Body of pancreas (tissue), 4 donors: ENCODE results near the gene KDM2B. TPM values are rescaled to one million over a fixed set of nuclear protein-coding genes. Genes with fewer than 3 reads are reported as not detected.

ENCODE experiments used
- ATAC-seq: fragments of 150-250 bp; one replicate; pipeline ENCODE4 v1.9.1; 2016
- DNase-seq, 4 donors: peaks; one replicate each; pipeline ENCODE4 v3.0.0-alpha.2; 2019
- H3K27ac ChIP-seq, 4 donors: fragments of 200-600 bp; sonication (generic); 1 replicate in 3 of 4; 2 replicates in 1 of 4; pipeline versions ENCODE4 v1.5.1 to v1.6.1; 2016 to 2019; ENCODE audit warnings: mild to moderate bottlenecking in 1 of 4, mixed read lengths in 1 of 4, moderate library complexity in 1 of 4
- H3K27me3 ChIP-seq, 2 donors: fragments of 200-600 bp; sonication (generic); one replicate each; pipeline ENCODE4 v1.6.0; 2016; ENCODE audit warnings: mild to moderate bottlenecking in 1 of 2
- H3K36me3 ChIP-seq, 2 donors: fragments of 200-600 bp; sonication (generic); replicated peaks in 1 of 2; 2 replicates each; pipeline ENCODE4 v1.5.1; 2016; ENCODE audit warnings: low read depth in 2 of 2; ENCODE audit not compliant: insufficient read depth in 1 of 2
- H3K4me1 ChIP-seq: fragments of 200-600 bp; sonication (generic); one replicate; pipeline ENCODE4 v1.6.0; 2016
- H3K4me3 ChIP-seq, 2 donors: fragments of 200-600 bp; sonication (generic); 1 replicate in 1 of 2; 2 replicates in 1 of 2; pipeline ENCODE4 v1.5.1; 2016 to 2019
- H3K9me3 ChIP-seq, 3 donors: fragments of 200-600 bp; sonication (generic); 1 replicate in 2 of 3; 2 replicates in 1 of 3; pipeline ENCODE4 v1.5.1; 2016
- POLR2A ChIP-seq, 3 donors: fragments of 450-650 bp; IDR thresholded peaks; one replicate each; pipeline ENCODE4 v1.6.1; 2016; ENCODE audit warnings: antibody characterized with exemption in 3 of 3, mild to moderate bottlenecking in 2 of 3
- WGBS, 2 donors: methylation state at CpG; one replicate each; pipeline ENCODE4 v1.1.5; 2017; 5-methylcytosine and 5-hydroxymethylcytosine counted together
- intact Hi-C: fragments of 100-400 bp; cut with DNase I; formaldehyde crosslinking; loops from one replicate; pipeline ENCODE4 v1.15.1; 2023
- total RNA-seq, 2 donors: library from RNA; depleted of rRNA; stranded (reverse); fragments of >200 nt; gene quantifications; one replicate each; pipeline ENCODE4 v1.1.0, GENCODE V29; 2016
- TF ChIP-seq, protein P1 (sequence below), 7 experiments: fragments of 450-650 bp in 4 of 7; fragments of 200-600 bp in 3 of 7; sonication (generic) in 3 of 7; IDR thresholded peaks; one replicate each; pipeline ENCODE4 v1.5.1; 2016 to 2019; ENCODE audit warnings: antibody characterized with exemption in 7 of 7

Gene KDM2B
- total RNA-seq, 2 donors from 2014 or later = 17.8 to 26.5 TPM

- no peak for DNase-seq
- no peaks in the 10 kb centered on the region for H3K9me3 ChIP-seq
- H3K27ac ChIP-seq = no peak overlapping the region
- TF ChIP-seq, protein P1, sequence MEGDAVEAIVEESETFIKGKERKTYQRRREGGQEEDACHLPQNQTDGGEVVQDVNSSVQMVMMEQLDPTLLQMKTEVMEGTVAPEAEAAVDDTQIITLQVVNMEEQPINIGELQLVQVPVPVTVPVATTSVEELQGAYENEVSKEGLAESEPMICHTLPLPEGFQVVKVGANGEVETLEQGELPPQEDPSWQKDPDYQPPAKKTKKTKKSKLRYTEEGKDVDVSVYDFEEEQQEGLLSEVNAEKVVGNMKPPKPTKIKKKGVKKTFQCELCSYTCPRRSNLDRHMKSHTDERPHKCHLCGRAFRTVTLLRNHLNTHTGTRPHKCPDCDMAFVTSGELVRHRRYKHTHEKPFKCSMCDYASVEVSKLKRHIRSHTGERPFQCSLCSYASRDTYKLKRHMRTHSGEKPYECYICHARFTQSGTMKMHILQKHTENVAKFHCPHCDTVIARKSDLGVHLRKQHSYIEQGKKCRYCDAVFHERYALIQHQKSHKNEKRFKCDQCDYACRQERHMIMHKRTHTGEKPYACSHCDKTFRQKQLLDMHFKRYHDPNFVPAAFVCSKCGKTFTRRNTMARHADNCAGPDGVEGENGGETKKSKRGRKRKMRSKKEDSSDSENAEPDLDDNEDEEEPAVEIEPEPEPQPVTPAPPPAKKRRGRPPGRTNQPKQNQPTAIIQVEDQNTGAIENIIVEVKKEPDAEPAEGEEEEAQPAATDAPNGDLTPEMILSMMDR (IDR thresholded peaks at IDR 0.05) = no peak
- H3K36me3 ChIP-seq = peaks cover 0 to 7% of the 10 kb centered on the region in 2 donors
- intact Hi-C loops = loop anchor here (10.0 kb wide), 1 partner anchor 102 kb away; no protein-coding TSS in a partner anchor
- H3K4me1 ChIP-seq = no peaks in the 10 kb centered on the region
- no peaks in the 10 kb centered on the region for H3K27me3 ChIP-seq
- no peak for ATAC-seq
- H3K4me3 ChIP-seq = no peak overlapping the region
- WGBS, 2 donors = 75 to 89% methylated on average over 3 of the region's 3 CpGs
These were observed 134.1 kb downstream of the KDM2B start for GRCh38 chr12:121446750-121447149.

GRCh38 chr12:121444842-121445202 is 136.0 kb downstream of the KDM2B start:
- H3K36me3 ChIP-seq = peaks cover 0 to 14% of the 10 kb centered on the region in 2 donors
- no peak for TF ChIP-seq POLR2A (IDR thresholded peaks at IDR 0.05)
- TF ChIP-seq, protein P1 (IDR thresholded peaks at IDR 0.05) = no peak
- no peak overlapping the region for H3K4me3 ChIP-seq
- no peak overlapping the region for H3K27ac ChIP-seq
- 81 to 87% methylated on average over 2 to 4 of the region's 4 CpGs for whole genome bisulfite sequencing, 2 donors
- ATAC-seq (no peak), DNase-seq (no peak)
- H3K9me3 ChIP-seq = no peaks in the 10 kb centered on the region
- H3K27me3 ChIP-seq = no peaks in the 10 kb centered on the region
- intact Hi-C loops = loop anchor here (10.0 kb wide), 1 partner anchor 100 kb away; no protein-coding TSS in a partner anchor
- H3K4me1 ChIP-seq = no peaks in the 10 kb centered on the region

GRCh38 chr12:121443911-121444841 is 136.6 kb downstream of the KDM2B start:
- intact Hi-C loops = loop anchor here (10.0 kb wide), 1 partner anchor 99 kb away; no protein-coding TSS in a partner anchor
- no peaks in the 10 kb centered on the region for H3K9me3 ChIP-seq
- no peaks in the 10 kb centered on the region for H3K27me3 ChIP-seq
- ATAC-seq (no peak), DNase-seq (no peak)
- H3K4me1 ChIP-seq = no peaks in the 10 kb centered on the region
- 90 to 96% methylated on average over 25 to 45 of the region's 45 CpGs for WGBS, 2 donors
- H3K4me3 ChIP-seq = no peak overlapping the region
- no peak overlapping the region for H3K27ac ChIP-seq
- peaks cover 0 to 17% of the 10 kb centered on the region in 2 donors for H3K36me3 ChIP-seq
- TF ChIP-seq POLR2A (IDR thresholded peaks at IDR 0.05) = no peak
- TF ChIP-seq, protein P1 (IDR thresholded peaks at IDR 0.05) = no peak

GRCh38 chr12:121443193-121443870 is 137.5 kb downstream of the KDM2B start:
- ATAC-seq = peak; percentile 90
- Histone ChIP-seq H3K36me3 (peaks cover 0 to 19% of the 10 kb centered on the region in 2 donors), H3K4me1 (no peaks in the 10 kb centered on the region), H3K27ac (no peak overlapping the region), H3K9me3 (no peaks in the 10 kb centered on the region), H3K4me3 (no peak overlapping the region), H3K27me3 (no peaks in the 10 kb centered on the region)
- intact Hi-C loops = loop anchor here (10.0 kb wide), 1 partner anchor 99 kb away; no protein-coding TSS in a partner anchor
- DNase-seq = peak; percentile 84 to 90 (median 86)
- no peak for TF ChIP-seq POLR2A (IDR thresholded peaks at IDR 0.05)
- TF ChIP-seq, protein P1 (IDR thresholded peaks at IDR 0.05) = peak; percentile 81 to 93 (median 88)
- 55 to 72% methylated on average over 14 to 20 of the region's 20 CpGs for WGBS, 2 donors
